Prostate gland (tissue), 2 donors: ENCODE data around the gene VASH2.

Experiments used
- CTCF ChIP-seq, 4 experiments: fragments of 200-600 bp in 2 of 4; fragments of 450-650 bp in 2 of 4; sonication (generic) in 2 of 4; IDR thresholded peaks; 1 replicate in 3 of 4; 2 replicates in 1 of 4; pipeline ENCODE4 v1.5.1; 2016 to 2019; ENCODE audit warnings: antibody characterized with exemption in 4 of 4, mild to moderate bottlenecking in 2 of 4, moderate library complexity in 2 of 4
- POLR2A ChIP-seq: fragments of 450-650 bp; IDR thresholded peaks from one replicate; pipeline ENCODE4 v1.6.1; 2016; ENCODE audit warnings: antibody characterized with exemption, mild to moderate bottlenecking

DNA sequence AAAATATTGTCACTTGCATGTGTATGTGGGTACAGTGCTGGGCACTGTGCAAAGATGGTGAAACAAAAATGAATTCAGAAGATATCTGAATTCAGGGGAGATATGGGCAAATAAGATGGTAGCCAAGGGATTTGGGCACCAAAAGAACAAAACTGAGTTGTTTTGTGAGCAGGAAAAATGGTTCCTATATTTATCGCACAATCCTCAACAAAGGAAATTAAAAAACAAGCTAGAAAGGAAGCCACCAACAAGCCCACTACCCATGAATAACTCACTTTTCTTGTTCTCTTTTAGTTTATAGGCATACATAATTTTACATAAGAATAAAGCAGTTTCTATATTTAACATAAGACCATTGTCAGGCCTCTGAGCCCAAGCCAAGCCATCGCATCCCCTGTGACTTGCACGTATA, 40.7 kb upstream of the VASH2 start:
- no peak for TF ChIP-seq CTCF (IDR thresholded peaks at IDR 0.05)
- TF ChIP-seq POLR2A: no peak
